NB4 (cell line): Measurements from ENCODE around the gene WFIKKN2.
"Not testable (repeated sequence)": the region's sequence is repeated elsewhere in the genome, so short reads cannot be mapped to it uniquely, and the experiment has no call there.

ENCODE experiments used
- DNase-seq: peaks from one replicate; pipeline ENCODE4 v3.0.0; 2010; ENCODE audit warnings: low read depth
- H3K4me3 ChIP-seq: one replicate; pipeline ENCODE4 v1.5.1; 2011; ENCODE audit warnings: mild to moderate bottlenecking, low read depth, low read length, moderate library complexity
- CTCF ChIP-seq: IDR thresholded peaks from one replicate; pipeline ENCODE4 v1.5.1; 2012; ENCODE audit warnings: low read depth, low read length
- MAX ChIP-seq: IDR thresholded peaks from 2 replicates; pipeline ENCODE4 v1.6.1; 2011; ENCODE audit warnings: low read depth, low read length
- MYC ChIP-seq: IDR thresholded peaks from 2 replicates; pipeline ENCODE4 v1.6.1; 2011; ENCODE audit warnings: low read depth, low read length
- POLR2A ChIP-seq: IDR thresholded peaks from 2 replicates; pipeline ENCODE4 v1.6.1; 2011; ENCODE audit warnings: mild to moderate bottlenecking; ENCODE audit not compliant: insufficient read length; ENCODE audit errors: extremely low read depth

Gene WFIKKN2

GRCh38 chr17:50853015-50853615 lies 17.7 kb downstream of the WFIKKN2 start:
- H3K4me3 ChIP-seq = no peak overlapping the region
- DNase-seq = no peak
- no peak for TF ChIP-seq MAX
- no peak for TF ChIP-seq CTCF
- TF ChIP-seq POLR2A = no peak
- no peak for TF ChIP-seq MYC

- TF ChIP-seq POLR2A (no peak), MYC (no peak), MAX (no peak), CTCF (no peak)
- DNase-seq = no peak
- H3K4me3 ChIP-seq = no peak overlapping the region
Observed at GRCh38 chr17:50853781-50854180, 18.4 kb downstream of the WFIKKN2 start.

- no peak for TF ChIP-seq POLR2A
- no peak for TF ChIP-seq MYC
- TF ChIP-seq MAX = no peak
- no peak for TF ChIP-seq CTCF
- DNase-seq = no peak
- no peak overlapping the region for H3K4me3 ChIP-seq
Observed at GRCh38 chr17:50855708-50856330, 20.4 kb downstream of the WFIKKN2 start.

GRCh38 chr17:50856431-50856830 lies 21.0 kb downstream of the WFIKKN2 start:
- no peak for DNase-seq
- TF ChIP-seq POLR2A = no peak
- TF ChIP-seq CTCF = no peak
- no peak for TF ChIP-seq MYC
- TF ChIP-seq MAX = no peak
- no peak overlapping the region for H3K4me3 ChIP-seq

- DNase-seq = no peak
- no peak for TF ChIP-seq MAX
- no peak for TF ChIP-seq MYC
- no peak for TF ChIP-seq POLR2A
- no peak for TF ChIP-seq CTCF
- H3K4me3 ChIP-seq = no peak overlapping the region
Observed at GRCh38 chr17:50858486-50859225, 23.3 kb downstream of the WFIKKN2 start.

- DNase-seq = not testable (repeated sequence)
Observed at GRCh38 chr17:50859727-50860126, 24.3 kb downstream of the WFIKKN2 start.

More at GRCh38 chr17:50859727-50860126, 24.3 kb downstream of the WFIKKN2 start:
- H3K4me3 ChIP-seq = not testable (repeated sequence)
